Inflammatory macrophage treated with lipopolysaccharide for 1 hour (primary cell): Measurements from ENCODE around the gene GSS.
"Not testable (repeated sequence)": the region's sequence is repeated elsewhere in the genome, so short reads cannot be mapped to it uniquely, and the experiment has no call there.

Source experiments
- DNase-seq, 2 donors: peaks; one replicate each; pipeline ENCODE4 v3.0.0-alpha.2; 2020 to 2022

GSS gene

GRCh38 chr20:34895465-34895864 lies 60.1 kb downstream of the GSS start:
- DNase-seq = no peak

DNA sequence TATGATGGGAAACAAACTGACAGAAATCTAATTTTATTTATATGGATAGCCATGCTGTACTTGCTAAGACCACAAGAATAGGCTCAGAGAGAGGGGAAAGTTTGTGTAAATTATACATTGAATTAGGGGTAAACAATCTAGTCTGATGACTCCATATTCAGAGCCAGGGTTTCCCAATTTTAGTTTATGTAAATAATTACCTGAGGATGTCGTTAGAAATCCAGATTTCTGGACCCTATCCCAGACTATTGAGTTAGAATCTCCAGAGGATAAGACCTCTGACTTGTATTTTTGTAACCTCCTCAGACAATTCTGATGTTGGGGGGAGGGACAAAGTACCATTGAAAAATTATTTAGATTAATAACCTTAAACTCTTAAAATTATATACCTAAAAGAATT lies 60.9 kb downstream of the GSS start:
- no peak for DNase-seq

GRCh38 chr20:34892671-34893070 lies 62.9 kb downstream of the GSS start:
- no peak for DNase-seq

GRCh38 chr20:34891166-34892062 lies 64.2 kb downstream of the GSS start:
- DNase-seq = peak; percentile 82 to 83

DNA sequence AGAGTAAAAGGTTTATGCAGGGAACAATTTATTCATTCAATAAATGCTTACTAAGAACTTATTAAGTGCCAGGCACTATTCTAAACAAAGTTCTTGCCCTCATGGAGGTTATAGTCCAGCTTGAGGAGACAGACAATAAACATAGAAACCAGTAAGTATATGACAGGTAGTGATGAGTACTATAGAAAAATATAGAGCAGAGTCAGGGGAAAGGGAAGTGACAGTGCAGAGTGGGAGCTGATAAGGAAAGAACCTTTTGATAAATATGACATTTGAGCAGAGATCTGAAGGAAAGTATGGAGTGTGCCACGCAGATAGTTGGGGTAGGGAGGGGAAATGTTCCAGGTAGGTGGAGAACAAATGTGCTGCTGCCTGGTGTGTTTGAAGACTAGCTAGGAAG lies 67.1 kb downstream of the GSS start:
- DNase-seq = no peak

DNA sequence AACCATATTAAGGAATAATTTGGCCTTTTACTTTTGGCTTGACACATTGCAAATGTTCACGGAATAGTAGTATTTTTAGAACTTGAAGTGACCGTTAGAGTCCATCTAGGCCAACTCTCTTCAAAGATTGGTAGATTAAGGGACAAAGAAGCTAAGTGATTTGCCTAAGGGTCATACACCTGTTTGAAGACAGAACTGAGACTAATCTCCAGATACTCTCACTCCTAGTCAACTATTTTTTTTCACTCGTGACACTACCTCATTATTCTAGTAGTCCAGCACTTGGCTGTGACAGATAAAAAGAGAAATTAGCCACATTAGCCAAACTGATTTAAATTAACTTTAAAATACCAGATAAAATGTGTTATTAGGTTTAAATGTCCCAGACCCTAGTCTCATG lies 68.6 kb downstream of the GSS start:
- DNase-seq = no peak

GRCh38 chr20:34886122-34886521 lies 69.5 kb downstream of the GSS start:
- DNase-seq = no peak

GRCh38 chr20:34884260-34884659 lies 71.3 kb downstream of the GSS start:
- no peak for DNase-seq

DNA sequence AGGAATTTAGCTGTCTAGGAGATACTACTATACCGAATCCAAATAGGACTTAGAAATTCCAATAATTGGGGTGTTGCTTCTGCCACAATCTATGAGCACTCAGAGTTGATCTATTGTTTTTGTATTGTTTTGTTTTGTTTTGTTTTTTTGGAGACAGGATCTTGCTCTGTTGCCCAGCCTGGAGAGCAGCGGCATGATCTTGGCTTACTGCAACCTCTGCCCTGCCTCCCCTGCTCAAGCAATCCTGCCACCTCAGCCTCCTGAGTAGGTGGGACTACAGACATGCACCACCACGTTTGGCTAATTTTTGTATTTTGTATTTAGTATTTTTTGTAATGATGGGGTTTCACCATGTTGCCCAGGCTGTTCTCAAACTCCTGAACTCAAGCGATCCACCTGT lies 71.8 kb downstream of the GSS start:
- DNase-seq = no peak

DNA sequence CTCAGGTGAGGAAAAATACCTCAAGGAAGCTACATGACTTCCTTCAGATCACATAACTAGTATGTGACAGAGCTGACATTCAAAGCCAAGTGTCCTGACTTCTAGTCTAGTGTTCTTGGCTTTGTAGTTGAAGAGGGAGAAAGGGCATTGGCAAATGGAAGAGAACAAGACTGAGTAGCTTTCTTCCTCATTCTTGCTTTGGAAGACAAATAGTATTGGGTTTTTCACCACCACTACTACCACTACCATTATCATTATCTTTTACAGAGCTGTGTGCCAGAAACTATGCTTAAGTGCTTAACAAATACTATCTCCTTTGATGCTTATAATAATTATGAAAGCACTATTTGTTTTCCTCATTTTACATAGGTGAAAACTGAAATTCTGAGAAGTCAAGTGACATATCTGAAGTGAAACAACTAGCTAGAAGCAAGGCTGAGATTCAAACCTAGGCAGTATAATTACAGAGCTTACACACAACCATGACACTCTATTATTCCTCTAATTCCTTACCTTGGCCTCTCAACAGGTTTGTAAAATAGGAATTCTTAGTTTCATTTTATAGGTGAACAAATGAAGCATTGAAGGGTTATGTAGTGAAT lies 72.4 kb downstream of the GSS start:
- DNase-seq = no peak

DNA sequence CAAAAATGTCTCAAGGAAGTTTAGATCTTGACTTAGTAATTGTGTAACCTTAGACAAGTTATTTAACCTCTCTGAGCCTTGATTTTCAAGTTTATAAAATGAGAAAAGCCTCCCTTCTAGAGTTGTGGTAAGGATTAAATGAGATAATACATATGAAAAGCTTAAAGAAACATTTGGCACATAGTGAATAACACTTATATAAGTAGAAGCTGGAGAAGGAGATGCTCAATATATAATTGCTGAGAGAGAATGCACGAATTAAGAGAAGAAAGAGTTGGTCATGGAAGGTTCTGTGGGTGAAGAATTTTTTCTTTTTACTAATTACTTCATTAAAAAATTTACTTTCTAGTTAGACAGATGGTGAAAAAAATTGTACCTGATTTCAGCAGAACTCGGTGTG lies 73.9 kb downstream of the GSS start:
- no peak for DNase-seq

GRCh38 chr20:34880971-34881370 lies 74.6 kb downstream of the GSS start:
- DNase-seq = not testable (repeated sequence)

- no peak for DNase-seq
Observed at GRCh38 chr20:34880215-34880850, 75.3 kb downstream of the GSS start.
